Muscle of back (tissue), 3 donors: ENCODE data around the gene LOC128125822.
A peak's percentile ranks its signal among the peaks of the same experiment; 100 is the strongest.
"Not testable (repeated sequence)": the region's sequence is repeated elsewhere in the genome, so short reads cannot be mapped to it uniquely, and the experiment has no call there.

ENCODE experiments used
- DNase-seq, 3 donors: peaks; one replicate each; pipeline versions ENCODE4 v3.0.0 to v3.0.0-alpha.2; 2013

Gene LOC128125822

DNA sequence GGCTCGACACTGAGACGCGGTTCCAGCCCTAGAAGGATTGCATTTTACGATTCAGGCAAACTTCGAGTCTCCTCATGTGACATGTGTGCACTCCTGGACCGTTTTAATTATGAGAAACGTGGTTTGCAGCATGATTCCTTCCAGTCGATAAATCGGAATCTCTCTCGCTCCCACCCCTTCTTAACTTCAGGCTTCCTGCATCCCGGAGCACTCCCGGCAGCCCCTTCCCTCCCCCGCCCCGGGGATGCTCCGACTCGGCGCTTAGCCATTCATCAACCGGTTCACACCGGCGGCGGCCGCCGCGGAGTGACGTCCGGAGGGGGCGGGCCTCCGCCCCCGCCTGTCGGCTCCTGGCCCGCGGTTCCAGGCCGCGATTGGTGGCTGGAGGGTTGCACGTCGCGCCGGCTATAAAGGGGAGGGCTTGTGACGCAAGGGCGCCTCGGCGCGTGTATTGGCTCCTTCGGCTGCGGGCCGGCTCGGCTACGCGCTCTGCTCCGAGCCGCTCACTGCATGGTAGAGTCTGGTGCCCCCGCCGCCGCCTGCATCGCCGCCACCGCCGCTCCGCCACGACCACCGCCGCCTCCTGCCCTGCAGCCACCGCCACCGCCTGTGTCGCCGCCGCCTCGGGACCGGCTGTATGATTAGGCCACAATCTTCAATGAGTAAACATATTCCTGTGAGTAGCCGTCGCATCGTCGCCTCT is at the start of gene LOC128125822, which contains the start of gene PTP4A1:
Gene LOC128125822, plus strand, starts transcription at position 437 of the 703 bp plus-strand sequence.
Gene PTP4A1, plus strand, starts transcription at position 437 of the 703 bp plus-strand sequence. CDS start 4,401 bp downstream, outside the sequence.
- peak; percentile 98 to 99 (median 98) for DNase-seq

DNA sequence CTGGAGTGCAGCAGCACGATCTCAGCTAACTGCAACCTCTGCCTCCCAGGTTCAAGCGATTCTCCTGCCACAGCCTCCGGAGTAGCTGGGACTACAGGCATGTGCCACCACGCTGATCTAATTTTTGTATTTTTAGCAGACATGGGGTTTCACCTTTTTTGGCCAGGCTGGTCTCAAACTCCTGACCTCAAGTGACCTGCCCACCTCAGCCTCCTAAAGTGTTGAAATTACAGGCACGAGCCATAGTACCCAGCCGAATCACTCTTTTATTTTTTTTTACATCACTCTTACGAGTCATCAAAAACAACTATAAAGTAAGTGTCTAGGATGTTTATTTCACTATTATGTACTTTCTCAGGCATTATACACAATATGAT is 49.4 kb upstream of the LOC128125822 start:
- DNase-seq: not testable (repeated sequence)

DNA sequence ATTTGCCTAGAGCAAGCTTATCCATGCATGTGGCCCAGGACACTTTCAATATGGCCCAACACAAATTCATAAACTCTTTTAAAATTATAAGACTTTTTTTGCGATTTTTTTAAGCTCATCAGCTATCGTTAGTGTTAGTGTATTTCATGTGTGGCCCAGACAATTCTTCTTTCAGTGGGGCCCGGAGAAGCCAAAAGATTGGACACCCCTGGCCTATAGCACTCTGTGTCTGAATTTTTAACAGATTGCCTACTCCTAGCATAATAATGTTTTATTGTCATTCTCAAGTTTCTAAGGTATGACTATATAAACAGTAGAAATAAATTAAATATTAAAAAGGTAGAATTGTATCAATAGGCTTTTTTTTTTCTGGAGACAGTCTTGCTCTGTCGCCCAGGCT is 48.6 kb upstream of the LOC128125822 start:
- DNase-seq: no peak

DNA sequence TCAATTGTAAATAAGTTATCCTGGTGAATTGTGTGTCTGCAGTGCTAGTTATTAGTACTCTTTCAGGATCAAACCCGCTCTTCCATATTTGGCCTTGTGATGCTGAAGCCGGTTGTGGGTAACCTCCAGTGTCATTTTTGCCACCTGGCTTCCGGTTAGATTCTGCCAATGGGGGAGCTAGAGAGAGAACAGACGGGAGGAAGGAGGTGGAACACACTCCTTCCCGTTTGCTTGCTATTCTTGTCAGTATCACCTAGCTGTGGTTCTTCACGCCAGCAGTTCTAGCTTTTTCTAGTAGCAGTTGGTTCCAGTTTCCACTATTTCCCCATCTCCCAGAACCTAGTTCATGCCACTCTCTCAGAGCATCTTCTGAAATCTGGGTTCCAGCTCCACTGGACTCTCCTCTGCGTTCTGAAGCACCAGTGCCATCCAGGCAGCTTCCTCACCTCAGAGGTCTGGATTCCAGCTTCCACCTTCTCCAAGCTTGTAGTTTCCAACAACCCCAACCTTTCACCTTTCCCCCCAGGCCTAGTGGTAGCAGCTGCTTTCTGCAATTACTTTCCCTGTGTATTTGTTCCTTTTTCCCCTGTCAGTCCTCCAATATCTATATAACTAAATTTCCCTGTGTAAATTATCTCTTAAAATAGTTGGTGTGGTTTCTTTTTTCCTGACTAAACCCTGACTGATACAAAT is 46.9 kb upstream of the LOC128125822 start:
- no peak for DNase-seq

DNA sequence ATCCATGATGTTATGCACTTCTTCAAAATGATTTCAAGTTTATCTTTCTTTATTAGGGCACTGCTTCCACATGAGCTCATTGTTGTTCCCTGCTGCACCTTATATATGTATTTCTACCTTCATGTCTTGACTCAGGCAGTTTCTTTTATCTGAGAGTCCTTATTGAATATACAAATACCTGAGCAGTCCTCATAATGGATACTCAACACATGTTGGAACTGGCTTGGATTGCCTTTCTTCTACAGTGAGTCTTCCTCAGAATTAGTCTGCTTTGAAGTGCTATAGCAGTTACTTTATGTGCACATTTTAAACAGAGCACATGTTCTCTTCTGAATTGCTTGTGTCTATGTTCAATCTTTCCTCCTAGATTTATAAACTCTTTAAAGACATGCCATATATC is 45.3 kb upstream of the LOC128125822 start:
- DNase-seq: no peak

DNA sequence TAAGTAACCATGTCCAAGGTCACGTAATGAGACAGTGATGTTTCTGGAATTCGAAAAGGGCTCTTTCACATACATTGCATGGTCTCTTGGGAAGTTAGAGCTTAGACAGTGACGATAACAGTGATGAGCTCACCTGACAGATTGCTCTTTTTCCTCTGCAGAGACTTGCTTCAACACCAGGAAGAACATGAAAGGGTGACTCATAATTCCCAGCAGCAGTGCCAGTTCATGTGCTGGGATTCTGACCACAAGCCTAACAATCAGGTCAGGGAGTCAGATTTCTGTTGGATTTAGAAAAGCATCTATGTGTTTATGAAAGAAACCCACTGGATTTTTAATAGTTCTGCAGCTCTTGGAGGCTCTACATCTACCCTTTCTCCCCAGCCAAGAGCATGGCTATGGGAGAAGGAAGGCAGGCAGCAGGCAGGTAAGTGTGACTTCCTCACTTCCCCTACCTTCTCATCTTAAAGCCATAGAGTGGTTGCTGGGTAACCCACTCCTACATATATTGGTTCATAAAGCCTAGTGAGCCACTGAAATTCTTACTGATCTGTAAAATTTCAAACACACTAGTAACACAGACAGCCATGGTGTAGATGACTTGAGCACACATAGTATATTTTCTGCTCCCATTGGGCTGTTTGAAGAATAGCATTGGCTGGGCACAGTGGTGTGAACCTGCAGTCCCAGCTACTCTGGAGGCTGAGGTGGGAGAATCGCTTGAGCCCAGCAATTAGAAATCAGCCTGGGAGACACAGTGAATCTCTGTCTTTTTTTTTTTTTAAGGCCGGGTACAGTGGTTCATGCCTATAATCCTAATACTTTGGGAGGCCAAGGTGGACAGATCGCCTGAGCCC is 44.4 kb upstream of the LOC128125822 start:
- DNase-seq: peak; percentile 44 to 98 (median 45)

DNA sequence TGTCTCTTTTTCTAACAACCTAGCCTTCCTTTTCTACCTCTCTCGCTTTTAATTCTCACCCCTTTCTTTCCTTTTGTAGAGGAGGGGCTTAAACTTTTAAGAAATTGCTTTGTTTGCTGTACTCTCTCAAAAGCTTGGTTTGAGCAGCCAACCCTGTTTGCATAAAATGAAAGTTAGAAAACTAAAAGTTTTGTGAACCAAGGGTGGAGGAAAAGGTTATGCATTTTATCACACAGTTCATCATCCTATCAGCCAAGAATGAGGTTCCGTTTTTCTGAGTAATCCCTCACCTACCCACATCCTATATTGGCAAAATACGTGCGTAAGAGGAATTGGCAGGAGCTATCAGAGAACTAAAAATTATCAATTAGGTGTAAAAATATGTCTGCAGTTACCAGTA is 42.8 kb upstream of the LOC128125822 start:
- no peak for DNase-seq

DNA sequence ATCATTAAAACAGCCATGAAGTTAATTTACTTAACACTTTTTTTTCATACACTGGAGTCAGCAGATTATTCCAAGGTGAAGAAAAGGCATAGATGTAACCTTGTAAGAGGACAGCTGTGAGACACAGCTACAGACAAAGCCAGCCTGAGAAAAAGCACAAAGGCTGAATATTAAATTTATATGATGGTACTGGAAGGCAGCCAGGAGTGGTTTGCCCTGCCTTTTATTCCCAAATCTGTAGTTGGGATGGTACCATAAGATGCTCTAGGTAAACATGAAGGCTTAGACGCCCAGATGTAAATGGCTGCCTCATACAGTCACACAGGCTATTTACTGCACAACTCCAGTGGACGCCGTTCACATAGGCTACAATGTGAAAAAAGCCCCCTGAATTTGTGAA is 42.1 kb upstream of the LOC128125822 start:
- DNase-seq: no peak

DNA sequence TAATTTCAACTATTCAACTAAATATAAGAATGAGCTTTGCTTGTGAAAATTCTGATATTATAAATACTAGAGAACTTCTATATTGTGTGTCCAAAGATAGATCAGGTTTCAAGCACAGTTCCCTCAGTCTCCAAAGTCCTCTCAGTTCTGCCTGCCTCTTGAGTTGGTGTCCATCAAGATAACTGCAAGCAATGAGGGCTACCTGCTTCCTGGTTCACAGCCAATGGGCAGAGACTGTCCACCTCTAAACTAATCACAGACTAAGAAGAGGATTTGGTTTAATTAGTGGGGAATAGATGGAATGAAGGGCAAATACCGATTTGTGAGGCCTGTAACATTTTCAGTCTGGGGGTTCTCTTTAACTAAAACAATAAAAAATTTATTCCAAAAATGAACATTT is 41.3 kb upstream of the LOC128125822 start:
- DNase-seq: no peak

DNA sequence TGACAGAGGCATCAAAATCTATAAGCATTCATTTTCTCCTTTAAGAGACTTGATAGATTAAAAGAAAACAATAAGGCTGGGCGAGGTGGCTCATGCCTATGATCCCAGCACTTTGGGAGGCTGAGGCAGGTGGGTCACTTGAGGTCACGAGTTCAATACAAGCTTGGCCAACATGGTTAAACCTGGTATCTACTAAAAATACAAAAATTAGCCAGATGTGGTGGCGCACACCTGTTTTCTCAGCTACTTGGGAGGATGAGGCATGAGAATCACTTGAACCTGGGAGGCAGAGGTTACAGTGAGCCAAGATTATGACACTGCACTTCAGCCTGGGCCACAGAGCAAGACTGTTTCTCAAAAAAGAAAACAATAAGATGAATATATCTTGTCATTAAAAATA is 39.3 kb upstream of the LOC128125822 start:
- no peak for DNase-seq

DNA sequence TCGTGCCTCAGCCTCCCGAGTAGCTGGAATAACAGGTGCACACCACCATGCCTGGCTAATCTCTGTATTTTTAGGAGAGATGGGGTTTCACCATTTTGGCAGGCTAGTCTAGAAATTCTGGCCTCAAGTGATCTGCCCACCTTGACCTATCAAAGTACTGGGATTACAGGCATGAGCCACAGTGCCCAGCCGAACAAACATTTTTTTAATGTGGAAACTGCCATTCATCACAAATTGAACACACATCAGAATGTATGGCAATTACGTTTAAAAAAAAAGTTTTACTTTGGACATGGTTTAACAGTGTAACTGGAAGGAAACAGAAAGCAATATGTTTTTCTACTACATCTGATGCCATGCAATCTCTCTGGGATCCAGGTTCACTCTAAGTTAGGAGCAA is 38.3 kb upstream of the LOC128125822 start:
- no peak for DNase-seq

DNA sequence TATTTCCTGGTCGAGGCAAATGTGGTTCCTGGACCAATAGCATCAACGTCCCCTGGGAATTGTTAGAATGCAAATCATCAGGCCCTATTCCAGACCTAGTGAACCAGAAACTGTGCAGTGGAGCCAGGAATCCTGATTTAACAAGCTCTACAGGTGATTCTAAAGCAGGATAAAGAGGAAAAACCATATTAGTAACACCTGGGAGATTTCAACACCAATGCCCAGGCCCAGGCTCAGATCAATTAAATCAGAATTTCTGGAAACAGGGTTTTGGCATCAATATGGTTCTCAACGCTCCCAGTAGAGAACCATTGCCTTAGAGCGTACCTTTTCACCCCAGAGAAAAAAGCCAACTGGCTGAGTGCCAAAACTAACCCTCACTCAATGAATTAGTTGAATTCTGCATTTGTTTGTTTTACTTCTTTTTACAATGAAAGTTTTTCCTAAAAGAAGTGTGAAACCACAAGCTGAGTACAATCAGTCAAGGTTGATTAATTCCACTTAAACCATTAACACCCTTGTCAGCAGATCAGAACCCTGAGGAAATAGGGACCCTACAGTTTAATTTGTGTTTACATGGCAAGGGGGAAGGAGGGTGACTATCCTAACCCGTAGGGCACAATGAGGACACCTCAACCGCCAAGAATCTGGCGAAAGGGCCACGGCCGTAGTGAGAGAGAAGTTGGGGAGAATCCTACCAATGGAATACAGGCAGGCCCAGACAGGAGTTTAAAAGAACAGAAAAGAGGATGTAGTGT is 34.9 kb upstream of the LOC128125822 start:
- DNase-seq: no peak

DNA sequence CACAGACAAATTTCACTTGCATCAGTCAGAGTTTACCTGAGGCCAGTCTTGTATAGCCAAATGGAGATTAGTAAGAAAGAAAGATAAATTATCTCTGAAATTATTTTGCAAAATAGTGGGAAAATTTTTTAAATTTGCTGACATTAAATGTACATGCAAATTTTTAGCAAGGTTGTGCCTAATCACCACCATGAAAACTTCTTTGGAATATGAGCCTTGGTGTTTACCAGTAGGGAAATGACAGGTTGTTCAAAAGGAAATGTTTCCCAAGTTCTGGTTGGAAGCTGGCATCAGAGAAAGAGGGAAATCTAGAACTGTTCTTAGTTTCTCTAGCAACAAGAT is 34.4 kb upstream of the LOC128125822 start:
- no peak for DNase-seq

DNA sequence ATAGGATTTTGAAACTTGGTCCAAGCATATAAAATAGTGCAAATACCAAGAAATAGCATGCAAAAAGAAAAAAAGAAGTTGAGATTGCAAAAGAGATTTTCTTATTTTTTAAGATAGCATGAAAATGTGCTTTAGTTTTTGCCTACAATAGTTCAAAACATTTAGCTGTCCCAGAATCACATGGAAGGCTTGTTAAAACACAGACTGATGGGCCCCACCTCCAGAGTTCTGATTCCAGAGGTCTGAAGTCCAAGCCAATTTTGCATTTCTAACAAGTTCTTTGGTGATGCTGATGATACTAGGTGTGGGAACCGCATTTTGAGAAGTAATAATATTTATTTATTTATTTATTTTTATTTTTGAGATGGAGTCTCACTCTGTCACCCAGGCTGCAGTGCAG is 33.7 kb upstream of the LOC128125822 start:
- DNase-seq: no peak

DNA sequence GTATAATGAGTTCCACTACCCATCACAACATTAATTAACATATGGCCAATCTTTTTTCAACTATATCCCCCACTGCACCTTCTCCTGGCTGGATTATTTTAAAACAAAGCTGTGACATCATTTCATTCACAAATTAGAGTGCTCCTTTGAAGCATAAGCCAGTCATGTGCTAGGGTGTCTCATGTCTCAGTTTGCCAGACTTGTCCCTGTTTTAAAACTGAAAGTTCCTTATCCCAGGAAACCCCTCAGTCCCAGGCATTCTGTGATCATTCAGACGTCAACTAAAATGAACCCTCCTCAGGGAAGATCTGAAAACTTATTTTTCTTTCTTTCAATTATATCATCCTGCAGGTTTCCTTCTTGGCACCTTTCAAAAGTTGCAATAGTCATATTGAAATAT is 29.3 kb upstream of the LOC128125822 start:
- DNase-seq: no peak

DNA sequence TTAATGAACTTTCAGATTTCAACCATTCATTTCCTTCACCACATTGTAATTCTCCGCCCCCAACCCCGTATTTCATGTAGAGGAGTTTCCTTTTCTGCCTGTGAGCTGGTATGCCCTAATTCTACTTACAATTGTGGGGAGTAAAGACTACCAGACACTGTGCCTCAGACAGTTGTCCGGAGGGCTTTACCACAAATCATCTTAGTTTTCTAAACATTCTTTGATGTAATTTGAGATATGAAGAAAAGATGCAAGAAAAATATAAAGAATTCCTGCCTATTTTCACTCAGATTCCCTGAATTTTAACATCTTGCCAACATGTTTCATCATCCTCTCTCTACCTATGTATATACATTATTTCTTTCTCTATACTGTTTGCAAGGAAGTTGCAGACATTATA is 28.3 kb upstream of the LOC128125822 start:
- no peak for DNase-seq

DNA sequence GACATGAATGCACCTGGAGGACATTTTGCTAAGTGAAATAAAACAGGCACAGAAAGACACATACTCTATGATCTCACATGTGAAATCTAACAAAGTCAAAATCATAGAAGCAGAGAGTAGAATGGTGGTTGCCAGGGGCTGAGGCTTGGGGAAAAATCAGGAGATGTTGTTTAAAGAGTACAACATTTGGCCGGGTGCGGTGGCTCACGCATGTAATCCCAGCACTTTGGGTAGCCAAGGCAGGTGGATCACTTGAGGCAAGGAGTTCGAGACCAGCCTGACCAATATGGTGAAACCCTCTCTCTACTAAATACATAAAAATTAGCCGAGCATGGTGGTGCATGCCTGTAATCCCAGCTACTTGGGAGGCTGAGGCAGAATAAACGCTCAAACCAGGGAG is 26.0 kb upstream of the LOC128125822 start:
- no peak for DNase-seq

DNA sequence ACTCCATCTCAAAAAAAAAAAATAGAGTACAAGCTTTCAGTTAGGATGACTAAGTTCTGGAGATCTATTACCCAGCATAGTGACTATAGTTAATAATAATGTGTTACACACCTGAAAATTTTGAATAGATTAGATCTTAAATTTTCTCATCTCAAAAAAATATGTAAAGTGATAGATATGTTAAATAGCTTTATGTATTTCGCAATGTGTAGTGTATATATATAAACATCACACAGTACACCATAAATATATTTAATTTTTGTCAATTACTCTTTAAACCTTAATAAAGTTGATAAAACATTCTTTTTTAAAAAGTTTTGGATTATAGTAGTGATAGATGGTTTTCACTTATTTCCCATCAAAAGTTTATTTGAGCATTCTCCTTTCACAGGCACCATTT is 25.6 kb upstream of the LOC128125822 start:
- no peak for DNase-seq

DNA sequence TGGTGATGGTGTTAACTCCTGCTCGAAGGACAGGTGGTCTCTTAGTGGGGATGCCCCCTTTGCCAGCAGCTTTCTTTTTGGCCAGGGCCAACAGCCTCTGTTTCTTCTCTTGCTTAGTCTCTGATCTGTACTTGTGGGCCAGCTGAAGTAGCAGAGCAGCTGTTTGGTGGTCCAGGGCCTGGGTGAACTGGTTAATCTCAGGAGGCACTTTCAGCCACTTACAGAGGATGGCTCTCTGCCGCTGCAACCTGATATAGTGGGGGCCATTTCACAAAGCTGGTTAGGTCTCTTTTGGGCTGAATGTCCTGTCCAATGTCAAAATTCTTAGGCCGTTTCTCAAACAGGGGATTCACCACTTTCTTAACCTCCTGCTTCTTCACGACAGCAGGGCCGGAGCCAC is 23.2 kb upstream of the LOC128125822 start:
- no peak for DNase-seq

DNA sequence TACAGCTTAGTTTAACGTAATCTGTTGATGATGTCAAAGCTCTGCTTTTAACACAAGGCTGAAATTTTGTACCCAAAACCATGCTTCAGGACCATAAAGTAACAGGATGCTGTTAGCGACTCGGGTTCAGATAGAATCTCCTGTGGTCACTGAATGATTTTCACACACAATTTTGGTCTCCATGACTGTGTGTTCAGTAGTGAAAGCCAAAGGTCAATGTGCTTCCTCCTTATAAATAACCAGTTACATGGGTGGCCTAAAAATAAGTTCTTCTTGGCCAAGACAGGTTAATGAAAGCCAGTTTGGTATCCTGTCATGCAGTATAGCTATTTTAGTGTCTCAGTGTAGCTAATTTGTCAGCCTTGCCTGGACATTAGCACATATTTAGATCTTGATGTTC is 19.1 kb upstream of the LOC128125822 start:
- DNase-seq: no peak

DNA sequence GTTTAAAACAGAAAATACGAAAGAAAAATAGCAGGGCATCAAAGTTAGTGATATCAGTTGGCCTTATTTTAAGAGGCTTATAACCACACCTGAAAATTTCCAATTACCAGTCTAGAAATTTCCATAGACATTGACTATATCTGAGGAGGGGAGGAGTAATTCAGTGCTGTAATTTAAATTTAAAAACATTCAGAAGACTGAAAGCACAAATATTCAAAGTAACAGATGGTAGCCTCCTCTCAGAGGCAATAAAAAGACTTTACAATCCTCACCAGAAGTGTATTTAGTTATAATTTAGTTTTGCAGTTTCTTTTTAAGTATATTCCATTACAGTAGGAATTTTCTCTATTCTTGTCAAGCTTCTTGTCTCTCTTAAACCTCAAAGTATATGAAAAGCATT is 18.4 kb upstream of the LOC128125822 start:
- DNase-seq: no peak

DNA sequence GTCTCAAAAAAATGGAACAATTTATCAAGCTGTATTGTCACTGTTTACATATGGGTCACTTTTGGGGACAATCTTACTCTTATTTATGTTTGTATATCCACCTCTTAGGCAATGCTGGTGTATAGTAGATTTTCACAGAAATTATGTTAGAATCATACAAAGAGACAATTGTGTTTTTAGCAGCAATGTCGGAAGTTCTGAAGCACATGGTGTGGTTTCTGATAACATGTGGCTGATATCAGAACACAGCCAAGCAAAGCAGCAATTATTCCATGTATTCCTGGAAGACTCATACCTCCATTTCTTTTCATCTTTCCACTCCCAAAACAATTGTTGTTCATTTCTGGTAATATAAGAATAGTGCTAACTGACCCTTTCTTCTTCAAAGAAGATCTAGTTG is 17.5 kb upstream of the LOC128125822 start:
- no peak for DNase-seq
